Epithelial cell of prostate (primary cell): ENCODE measurements around the gene PLA2G4B.
"Not testable (repeated sequence)": the region's sequence is repeated elsewhere in the genome, so short reads cannot be mapped to it uniquely, and the experiment has no call there.

ENCODE experiments used
- DNase-seq: peaks from one replicate; pipeline ENCODE4 v3.0.0-alpha.2; 2011; ENCODE audit warnings: low read depth, low spot score
- H3K27ac ChIP-seq: fragments of 450-650 bp; 2 replicates; pipeline ENCODE4 v1.5.1; 2017; ENCODE audit warnings: mild to moderate bottlenecking

Gene PLA2G4B

GRCh38 chr15:41825572-41826535, 12.8 kb upstream of the PLA2G4B start:
- peak overlapping the region; percentile 80 for H3K27ac ChIP-seq
- no peak for DNase-seq

GRCh38 chr15:41827290-41827879, 11.3 kb upstream of the PLA2G4B start:
- peak overlapping the region; percentile 80 for H3K27ac ChIP-seq
- no peak for DNase-seq

- DNase-seq = peak; percentile 44
- peak within 1 kb of the TSS; percentile 80 for H3K27ac ChIP-seq
These were observed 10.5 kb upstream of the PLA2G4B start, which contains the start of gene JMJD7 for GRCh38 chr15:41827880-41828806. Gene JMJD7, plus strand, starts transcription at chr15:41828092. Its CDS starts 33 bp downstream, at chr15:41828125.

GRCh38 chr15:41828807-41829141, 9.9 kb upstream of the PLA2G4B start:
- no peak for DNase-seq
- peak overlapping the region; percentile 80 for H3K27ac ChIP-seq

DNA sequence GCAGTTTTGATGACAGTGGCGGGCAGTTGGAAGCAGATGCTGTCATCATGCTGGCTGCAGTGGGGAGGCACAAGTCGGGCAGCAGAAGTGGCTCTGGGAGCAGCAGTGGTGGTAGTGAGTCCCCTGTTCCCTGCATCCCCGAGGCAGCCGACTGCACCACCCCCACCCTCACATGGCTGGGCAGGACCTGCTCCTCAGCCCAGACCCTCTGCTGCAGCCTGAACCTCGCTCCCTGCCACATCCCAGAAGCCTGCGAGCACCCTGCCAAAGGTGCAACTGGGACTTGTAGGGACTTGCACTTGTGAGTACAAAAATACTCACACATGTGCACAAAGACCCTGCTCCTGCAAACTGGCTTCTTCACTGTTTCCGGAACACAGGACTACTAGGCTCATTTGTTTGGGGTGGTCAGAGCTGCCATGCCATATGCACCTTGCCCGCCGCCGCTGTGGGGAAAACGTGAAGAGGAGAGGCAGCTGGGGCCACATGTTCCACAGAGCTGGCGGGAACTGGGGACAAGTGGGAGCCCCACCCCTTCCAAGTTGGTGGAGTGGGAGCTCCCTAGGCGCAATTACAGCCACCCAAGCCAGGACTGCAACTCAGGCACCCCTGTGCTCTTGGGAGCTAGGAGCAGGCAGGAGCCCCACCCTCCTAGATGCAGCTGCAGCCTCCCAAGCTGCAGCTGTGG, 8.5 kb upstream of the PLA2G4B start:
- peak overlapping the region; percentile 80 for H3K27ac ChIP-seq
- no peak for DNase-seq

GRCh38 chr15:41831291-41831690, 7.4 kb upstream of the PLA2G4B start:
- H3K27ac ChIP-seq = peak overlapping the region; percentile 93
- not testable (repeated sequence) for DNase-seq

DNA sequence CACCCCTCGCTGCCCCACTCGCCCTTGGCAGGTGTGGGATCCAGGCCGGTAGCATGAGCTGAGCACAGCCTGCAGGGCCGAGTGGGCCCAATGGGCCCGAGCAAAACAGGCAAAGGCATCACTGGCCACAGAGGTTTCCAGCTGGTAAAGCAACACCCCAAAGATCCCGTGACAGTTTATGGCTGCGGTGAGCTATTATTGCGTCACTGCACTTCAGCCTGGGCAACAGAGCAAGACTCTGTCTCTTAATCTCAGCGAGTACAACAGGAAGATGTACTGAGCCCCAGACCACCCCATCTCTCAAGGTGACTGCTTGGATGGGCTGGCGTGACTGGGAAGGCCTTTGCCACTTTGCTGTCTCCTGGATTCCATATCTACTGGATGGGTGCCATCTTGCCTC, 6.4 kb upstream of the PLA2G4B start:
- H3K27ac ChIP-seq = peak overlapping the region; percentile 93
- no peak for DNase-seq

DNA sequence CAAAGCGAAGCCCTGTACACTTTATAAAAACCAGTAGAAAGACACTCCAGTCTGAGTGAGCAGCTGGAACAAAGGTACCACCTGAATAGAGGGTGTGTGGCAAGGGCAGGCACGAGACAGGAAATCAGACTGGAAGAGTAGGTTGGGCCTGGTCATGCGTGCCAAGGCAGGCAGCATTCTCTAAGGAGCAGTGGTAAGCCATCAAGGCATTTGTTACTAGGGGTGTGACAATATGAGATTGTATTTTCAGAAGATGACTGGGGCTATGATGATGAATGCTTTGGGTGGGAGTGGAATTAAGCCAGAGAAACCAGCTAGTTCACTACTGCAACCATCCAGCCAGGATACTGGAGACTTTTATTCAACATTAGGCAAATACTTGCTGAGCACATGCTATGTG, 5.8 kb upstream of the PLA2G4B start:
- DNase-seq = peak; percentile 96
- peak overlapping the region; percentile 93 for H3K27ac ChIP-seq

DNA sequence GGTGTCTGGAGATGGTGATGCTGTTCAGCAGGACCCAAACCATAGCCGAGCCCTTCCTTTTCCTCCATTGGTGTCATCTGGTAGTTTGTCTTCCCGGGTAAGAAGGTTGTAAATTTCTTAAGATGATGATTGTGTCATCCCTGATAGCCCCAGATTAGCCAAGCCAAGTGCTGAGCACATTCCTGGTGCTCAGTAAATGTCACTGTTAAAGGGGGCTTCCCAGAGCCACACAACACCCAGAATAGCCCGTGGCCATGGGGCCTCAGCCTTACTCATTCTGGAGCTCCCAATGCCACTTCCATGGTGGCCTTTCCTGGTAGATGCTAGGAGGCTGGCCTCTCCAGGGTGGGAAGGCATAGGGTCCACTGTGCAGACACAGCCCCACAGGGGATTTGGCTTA, 4.6 kb upstream of the PLA2G4B start:
- peak overlapping the region; percentile 93 for H3K27ac ChIP-seq
- DNase-seq = no peak

DNA sequence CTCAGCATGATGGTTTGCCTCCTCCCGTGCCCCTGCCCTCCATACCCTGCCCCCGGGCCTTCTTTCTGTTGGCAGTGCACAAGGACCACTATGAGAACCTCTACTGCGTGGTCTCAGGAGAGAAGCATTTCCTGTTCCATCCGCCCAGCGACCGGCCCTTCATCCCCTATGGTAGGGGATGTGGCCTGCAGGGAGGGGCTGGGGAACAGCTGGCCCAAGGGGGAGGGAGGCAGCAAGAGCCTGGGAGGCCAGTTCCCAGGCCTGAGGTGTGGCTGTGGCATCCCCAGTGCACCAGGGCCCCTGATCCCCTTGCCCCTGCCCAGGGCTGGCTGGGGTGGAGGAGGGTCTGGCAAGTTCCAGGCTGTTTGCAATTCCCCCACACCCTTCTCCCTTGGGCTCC, 2.6 kb upstream of the PLA2G4B start:
- DNase-seq = no peak

DNA sequence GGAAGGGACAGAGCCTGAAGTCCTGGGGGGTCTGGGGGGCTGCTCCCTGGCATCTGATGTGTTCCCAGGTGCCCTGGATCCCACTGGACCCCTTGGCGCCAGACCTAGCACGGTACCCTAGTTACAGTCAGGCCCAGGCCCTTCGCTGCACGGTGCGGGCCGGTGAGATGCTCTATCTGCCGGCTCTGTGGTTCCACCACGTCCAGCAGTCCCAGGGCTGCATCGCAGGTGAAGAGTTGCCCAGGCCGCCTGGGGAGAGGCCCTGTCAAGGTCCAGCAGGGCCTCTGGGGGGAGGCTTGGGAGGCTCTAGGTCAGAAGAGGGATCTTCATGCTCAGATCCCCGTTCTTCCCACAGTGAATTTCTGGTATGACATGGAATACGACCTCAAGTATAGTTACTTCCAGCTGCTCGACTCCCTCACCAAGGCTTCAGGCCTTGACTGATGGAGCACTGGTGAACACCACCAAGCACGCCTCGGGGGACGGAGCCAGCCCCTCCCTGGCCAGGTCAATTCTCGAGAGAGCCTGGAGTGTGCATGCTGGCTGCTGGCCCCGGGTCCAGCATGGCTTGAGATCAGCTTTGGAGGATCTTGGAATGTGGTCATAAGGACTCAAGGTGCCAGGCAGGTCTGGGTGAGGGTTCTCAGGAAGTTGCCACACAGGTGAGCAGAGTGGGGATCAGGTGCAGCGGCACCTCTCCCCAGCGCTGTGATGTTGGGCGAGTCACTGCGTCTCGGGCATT, 1.8 kb upstream of the PLA2G4B start:
- H3K27ac ChIP-seq = no peak overlapping the region
- DNase-seq = no peak

More for the DNA sequence above, 2.6 kb upstream of the PLA2G4B start:
- H3K27ac ChIP-seq = no peak overlapping the region

GRCh38 chr15:41839781-41840491, 1.3 kb downstream of the PLA2G4B start:
- no peak for DNase-seq

DNA sequence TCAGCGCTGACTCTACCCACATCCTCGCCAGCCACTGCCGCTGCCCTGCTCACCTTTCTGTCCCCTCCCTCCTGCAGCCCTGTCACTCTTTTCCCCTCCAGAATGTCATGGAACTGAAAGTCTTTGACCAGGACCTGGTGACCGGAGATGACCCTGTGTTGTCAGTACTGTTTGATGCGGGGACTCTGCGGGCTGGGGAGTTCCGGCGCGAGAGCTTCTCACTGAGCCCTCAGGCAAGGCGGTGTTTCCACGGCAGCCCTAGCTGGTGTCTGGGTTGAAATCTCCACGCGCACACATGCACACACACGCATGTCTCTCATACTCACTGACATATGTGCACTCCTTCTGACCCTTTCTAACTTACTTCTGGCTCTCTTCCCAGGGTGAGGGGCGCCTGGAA, 2.0 kb downstream of the PLA2G4B start:
- DNase-seq = no peak
- H3K27ac ChIP-seq = no peak overlapping the region

More at GRCh38 chr15:41839781-41840491, 1.3 kb downstream of the PLA2G4B start:
- peak overlapping the region; percentile 79 for H3K27ac ChIP-seq

DNA sequence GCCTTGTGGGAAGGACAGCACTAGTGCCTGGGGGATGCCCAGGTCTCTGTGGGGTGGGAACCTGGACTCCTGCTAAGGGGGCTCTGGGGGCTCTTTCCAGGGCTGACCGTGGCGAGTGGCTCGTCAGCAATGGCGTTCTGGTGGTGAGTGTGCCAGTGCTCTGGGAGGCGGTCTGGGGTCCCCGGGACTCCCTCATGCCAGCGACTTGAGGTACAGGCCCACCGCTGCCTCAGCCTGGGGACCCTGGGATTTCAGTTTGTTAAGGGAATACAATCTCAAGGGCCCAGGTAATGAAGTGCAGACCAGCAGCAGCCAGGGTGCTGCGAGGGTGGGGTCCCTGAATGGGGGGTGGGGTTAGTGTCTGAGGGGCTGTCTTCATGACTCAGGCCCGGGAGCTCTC, 2.5 kb downstream of the PLA2G4B start:
- no peak for DNase-seq
- no peak overlapping the region for H3K27ac ChIP-seq

DNA sequence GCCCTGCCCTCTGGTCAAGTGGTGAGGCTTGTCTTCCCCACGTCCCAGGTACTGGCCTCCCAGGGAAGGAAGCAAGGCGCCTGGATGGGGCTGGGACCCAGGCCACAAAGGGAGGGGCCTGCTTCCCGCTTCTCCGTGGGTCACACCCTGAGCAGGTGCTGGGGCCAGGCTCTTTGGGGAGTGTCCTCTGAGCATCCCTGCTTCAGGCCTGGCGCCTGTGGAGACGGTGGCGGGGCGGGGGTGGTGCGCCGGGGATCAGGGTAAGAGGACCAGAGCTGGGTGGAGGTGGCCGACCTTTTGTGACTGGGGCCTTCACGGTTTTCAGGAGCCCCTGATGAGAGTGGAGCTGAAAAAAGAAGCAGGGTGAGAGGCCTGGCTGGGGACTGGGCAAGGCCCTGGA, 3.6 kb downstream of the PLA2G4B start:
- DNase-seq = no peak
- H3K27ac ChIP-seq = no peak overlapping the region

DNA sequence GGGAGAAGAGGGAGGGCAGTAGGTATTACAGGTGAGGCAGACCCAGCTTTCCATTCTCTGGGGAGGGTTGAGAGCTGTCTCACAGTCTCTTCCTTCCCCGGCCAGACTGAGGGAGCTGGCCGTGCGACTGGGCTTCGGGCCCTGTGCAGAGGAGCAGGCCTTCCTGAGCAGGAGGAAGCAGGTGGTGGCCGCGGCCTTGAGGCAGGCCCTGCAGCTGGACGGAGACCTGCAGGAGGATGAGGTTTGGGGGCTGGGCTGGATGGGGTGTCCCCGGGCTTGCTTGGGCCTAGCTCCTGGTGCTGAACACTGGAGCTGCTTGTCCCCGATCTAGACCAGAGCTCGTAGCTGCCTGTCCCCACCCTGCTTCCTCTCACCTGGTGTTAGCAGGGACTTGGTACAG, 4.9 kb downstream of the PLA2G4B start:
- no peak for DNase-seq
- H3K27ac ChIP-seq = no peak overlapping the region

DNA sequence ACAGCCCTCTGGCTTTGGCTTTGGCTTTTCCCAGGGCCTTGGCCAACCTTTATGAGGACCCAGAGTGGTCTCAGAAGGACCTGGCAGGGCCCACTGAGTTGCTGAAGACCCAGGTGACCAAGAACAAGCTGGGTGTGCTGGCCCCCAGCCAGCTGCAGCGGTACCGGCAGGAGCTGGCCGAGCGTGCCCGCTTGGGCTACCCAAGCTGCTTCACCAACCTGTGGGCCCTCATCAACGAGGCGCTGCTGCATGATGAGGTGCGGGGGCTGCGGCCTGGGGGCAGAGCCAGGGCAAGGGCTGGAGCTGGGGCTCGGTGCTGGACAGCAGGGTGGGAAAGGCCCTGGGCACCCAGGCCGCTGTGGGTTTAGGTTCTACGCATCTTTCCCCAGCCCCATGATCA, 6.2 kb downstream of the PLA2G4B start:
- no peak for DNase-seq
- H3K27ac ChIP-seq = no peak overlapping the region

DNA sequence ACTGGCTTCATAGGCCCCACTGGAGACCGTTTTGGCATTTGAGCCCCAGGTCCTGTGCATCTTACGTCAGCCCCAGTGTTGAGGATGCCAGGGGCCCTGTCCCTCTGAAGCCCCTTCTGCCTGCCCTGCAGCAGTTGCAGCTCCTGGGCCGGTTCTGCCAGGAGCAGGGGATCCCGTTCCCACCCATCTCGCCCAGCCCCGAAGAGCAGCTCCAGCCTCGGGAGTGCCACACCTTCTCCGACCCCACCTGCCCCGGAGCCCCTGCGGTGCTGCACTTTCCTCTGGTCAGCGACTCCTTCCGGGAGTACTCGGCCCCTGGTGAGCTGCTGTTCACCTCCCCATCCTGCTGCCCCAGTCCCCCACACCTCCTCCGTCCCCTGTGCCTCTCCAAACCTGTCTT, 8.6 kb downstream of the PLA2G4B start:
- H3K27ac ChIP-seq = no peak overlapping the region
- no peak for DNase-seq

GRCh38 chr15:41847981-41848380, 9.3 kb downstream of the PLA2G4B start:
- H3K27ac ChIP-seq = no peak overlapping the region
- DNase-seq = no peak
